ENCODE data around the gene MDFIC.

GRCh38 chr7:115005251-115005650, 83.4 kb downstream of the MDFIC start:
- no peak for TF ChIP-seq ZNF274 (IDR thresholded peaks at IDR 0.05; ENCODE audit: low read depth, low read length)
- no peak for TF ChIP-seq SUZ12 (IDR thresholded peaks at IDR 0.05; ENCODE audit: extremely low read depth, insufficient read depth, insufficient read length)
- no peak for TF ChIP-seq YY1 (IDR thresholded peaks at IDR 0.05; ENCODE audit: insufficient read depth, insufficient read length)
